Fibroblast of pulmonary artery (primary cell): ENCODE results near the gene OR4C11.

Source experiments
- DNase-seq: peaks from one replicate; pipeline ENCODE4 v3.0.0-alpha.2; 2010; ENCODE audit warnings: low read depth
- H3K4me3 ChIP-seq: replicated peaks from 2 replicates; pipeline ENCODE4 v1.5.1; 2011; ENCODE audit warnings: low read depth, mild to moderate bottlenecking, control low read depth, low read length, moderate library complexity
- TF ChIP-seq, protein P1 (sequence below): IDR thresholded peaks from 2 replicates; pipeline ENCODE4 v1.5.1; 2011; ENCODE audit warnings: mild to moderate bottlenecking, control low read depth, low read length, inconsistent platforms; ENCODE audit errors: missing control alignments

The OR4C11 gene

DNA sequence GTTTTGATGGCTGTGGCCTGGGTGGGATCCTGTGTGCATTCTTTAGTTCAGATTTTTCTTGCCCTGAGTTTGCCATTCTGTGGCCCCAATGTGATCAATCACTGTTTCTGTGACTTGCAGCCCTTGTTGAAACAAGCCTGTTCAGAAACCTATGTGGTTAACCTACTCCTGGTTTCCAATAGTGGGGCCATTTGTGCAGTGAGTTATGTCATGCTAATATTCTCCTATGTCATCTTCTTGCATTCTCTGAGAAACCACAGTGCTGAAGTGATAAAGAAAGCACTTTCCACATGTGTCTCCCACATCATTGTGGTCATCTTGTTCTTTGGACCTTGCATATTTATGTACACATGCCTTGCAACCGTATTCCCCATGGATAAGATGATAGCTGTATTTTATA, 34.9 kb downstream of the OR4C11 start:
- DNase-seq: no peak
- TF ChIP-seq, protein P1, sequence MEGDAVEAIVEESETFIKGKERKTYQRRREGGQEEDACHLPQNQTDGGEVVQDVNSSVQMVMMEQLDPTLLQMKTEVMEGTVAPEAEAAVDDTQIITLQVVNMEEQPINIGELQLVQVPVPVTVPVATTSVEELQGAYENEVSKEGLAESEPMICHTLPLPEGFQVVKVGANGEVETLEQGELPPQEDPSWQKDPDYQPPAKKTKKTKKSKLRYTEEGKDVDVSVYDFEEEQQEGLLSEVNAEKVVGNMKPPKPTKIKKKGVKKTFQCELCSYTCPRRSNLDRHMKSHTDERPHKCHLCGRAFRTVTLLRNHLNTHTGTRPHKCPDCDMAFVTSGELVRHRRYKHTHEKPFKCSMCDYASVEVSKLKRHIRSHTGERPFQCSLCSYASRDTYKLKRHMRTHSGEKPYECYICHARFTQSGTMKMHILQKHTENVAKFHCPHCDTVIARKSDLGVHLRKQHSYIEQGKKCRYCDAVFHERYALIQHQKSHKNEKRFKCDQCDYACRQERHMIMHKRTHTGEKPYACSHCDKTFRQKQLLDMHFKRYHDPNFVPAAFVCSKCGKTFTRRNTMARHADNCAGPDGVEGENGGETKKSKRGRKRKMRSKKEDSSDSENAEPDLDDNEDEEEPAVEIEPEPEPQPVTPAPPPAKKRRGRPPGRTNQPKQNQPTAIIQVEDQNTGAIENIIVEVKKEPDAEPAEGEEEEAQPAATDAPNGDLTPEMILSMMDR: no peak
- no peak overlapping the region for H3K4me3 ChIP-seq

DNA sequence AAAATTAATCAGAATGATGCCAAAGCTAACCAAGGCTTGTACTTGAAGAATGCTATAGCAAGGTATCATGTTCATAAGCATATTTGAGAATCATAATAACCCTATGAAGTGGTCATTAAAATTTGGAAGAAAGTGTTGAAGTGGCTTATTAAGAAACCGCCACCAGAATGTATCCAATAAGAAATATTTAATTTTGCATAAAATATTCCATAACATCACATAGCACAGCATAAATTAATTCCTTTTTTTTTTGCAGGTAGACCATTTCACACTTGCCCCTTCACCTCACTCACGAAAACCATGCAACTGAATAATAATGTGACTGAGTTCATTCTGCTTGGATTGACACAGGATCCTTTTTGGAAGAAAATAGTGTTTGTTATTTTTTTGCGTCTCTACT, 35.6 kb downstream of the OR4C11 start, which contains the start of gene OR4C16:
Gene OR4C16, plus strand, starts transcription at position 301 of the 400 bp plus-strand sequence. Its CDS starts 0 bp downstream, at position 301.
- TF ChIP-seq, protein P1: no peak
- DNase-seq: no peak

DNA sequence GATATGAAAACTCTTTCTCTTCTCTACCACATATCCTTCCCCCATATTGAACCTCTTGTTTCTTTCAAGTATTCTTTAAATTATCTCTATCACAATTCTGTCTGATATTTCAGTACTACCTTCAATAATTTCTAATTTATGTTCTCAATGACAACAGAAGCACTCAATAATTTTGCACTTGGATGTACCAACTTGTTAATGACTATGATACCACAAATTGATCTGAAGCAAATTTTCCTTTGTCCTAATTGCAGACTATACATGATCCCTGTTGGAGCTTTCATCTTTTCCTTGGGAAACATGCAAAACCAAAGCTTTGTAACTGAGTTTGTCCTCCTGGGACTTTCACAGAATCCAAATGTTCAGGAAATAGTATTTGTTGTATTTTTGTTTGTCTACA, 53.3 kb downstream of the OR4C11 start, which contains the start of gene OR4C15:
Gene OR4C15, plus strand, starts transcription at position 301 of the 400 bp plus-strand sequence. Its CDS starts 0 bp downstream, at position 301.
- DNase-seq: no peak
- TF ChIP-seq, protein P1: no peak
- no peak within 1 kb of the TSS for H3K4me3 ChIP-seq

More for the DNA sequence above, 35.6 kb downstream of the OR4C11 start, which contains the start of gene OR4C16:
- H3K4me3 ChIP-seq: no peak within 1 kb of the TSS
